ENCODE measurements around the gene FAM124B. TPM values are rescaled to one million over a fixed set of nuclear protein-coding genes. Genes with fewer than 3 reads are reported as not detected.
A peak's percentile ranks its signal among the peaks of the same experiment; 100 is the strongest.
"Not testable (repeated sequence)": the region's sequence is repeated elsewhere in the genome, so short reads cannot be mapped to it uniquely, and the experiment has no call there.

FAM124B gene
- total RNA-seq, 1 experiment from 2014 or later = not detected

DNA sequence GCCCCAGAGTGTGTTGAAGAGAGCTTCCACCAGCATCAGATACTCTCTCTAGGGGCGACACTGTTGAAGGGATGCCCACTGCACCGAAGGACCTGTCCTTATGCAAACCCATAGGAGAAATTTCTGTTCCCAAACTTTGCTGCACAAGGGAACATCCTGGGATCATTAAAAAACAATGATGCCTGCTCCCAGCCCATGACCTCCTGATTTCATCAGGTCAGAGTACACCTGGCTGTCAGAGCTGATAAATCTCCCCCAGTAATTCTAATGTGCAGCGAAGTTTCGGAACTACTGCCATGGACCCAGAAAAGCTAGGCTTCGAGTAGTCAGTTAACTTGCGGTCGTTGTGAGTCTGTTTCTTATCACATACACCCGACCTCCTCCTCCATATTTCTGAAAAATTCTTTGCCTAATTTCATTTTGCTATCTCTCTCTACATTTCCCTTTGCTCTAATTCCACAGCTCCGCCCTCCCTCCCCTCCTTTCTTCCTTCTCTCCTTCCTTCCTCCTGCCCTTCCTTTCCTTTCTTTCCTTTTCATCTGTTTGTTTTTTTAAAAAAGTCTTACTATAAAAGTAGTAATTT is 18.8 kb downstream of the FAM124B start:
- no peak for DNase-seq (ENCODE audit: extremely low read depth, low read depth)

DNA sequence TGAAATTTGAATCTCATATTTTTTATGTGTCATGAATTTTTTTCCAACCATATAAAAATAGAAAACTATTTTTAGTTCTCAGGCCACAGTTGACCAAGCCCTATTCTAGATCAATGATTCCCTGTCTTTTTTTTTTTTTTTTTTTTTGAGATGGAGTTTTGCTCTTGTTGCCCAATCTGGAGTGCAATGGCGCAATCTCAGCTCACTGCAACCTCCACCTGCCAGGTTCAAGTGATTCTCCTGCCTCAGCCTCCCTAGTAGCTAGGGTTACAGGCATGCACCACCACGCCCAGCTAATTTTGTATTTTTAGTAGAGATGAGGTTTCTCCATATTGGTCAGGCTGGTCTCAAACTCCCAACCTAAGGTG is 19.6 kb downstream of the FAM124B start:
- not testable (repeated sequence) for DNase-seq (ENCODE audit: extremely low read depth, low read depth)

DNA sequence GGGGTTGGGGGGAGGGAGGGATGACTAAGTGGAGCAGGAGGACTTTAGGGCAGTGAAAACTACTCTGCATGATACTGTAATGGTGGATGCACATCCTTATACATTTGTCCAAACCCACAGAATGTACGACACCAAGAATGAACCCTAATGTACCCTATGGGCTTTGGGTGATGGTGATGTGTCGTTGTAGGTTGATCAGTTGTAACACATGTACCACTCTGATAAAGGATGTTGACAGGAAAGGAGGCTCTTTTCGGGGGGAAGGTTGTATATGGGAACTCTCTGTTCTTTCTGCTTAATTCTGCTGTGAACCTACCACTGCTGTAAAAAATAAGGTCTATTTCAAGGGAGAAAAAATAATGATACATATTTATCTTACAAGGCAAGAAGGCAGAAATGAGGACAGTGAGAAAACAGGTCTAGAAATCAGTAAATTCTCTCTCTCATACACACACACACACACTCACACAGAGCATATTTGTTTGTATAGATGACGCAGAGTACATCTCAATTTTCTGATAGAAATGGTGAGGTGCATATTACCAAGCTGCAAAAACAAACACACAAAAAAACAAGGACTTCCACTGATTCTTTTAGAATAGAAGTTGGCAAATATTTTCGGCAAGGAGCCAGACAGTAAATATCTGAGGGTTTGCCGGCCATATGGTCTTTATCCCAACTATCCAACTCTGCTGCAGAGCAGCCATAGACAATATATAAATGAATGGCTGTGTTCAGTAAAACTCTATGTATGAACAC is 20.2 kb downstream of the FAM124B start:
- no peak for DNase-seq (ENCODE audit: extremely low read depth, low read depth)

DNA sequence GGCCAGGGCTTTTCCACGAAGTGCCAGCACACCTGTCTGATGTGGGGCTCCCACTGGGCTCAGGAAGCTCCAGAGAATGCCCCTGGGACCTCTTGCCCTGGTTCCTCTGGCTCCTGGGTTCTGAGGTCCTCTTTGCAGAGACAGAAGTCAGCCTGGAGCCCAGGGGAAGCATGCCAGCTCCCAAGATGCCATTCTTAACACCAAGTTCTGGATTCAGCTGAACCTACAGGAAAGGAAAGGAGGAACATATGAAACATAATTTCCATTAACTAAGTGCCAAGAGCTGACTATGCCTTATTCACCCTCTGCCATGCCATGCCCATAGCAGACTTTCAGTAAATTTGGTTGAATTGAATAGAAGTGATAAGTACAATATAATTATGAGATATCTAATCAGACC is 21.9 kb downstream of the FAM124B start:
- no peak for DNase-seq (ENCODE audit: extremely low read depth, low read depth)

DNA sequence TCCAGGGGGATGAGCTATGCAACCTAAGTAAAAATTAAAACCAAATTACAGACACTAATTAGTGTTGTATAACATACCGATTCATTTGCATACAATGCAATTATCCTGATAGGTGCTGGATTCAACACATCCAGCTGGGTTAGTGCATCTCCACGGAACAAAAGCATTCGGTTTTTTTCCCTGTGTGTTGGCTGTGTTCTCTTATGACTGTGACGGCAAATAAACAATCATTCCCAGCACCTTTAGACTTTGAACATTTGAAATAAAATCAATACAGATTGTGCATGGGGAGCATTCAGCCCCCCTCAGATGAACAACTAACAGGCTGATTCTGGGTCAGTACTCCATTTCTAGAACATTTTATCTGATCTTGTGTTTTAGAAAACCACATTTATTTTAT is 22.7 kb downstream of the FAM124B start:
- no peak for DNase-seq (ENCODE audit: extremely low read depth, low read depth)

DNA sequence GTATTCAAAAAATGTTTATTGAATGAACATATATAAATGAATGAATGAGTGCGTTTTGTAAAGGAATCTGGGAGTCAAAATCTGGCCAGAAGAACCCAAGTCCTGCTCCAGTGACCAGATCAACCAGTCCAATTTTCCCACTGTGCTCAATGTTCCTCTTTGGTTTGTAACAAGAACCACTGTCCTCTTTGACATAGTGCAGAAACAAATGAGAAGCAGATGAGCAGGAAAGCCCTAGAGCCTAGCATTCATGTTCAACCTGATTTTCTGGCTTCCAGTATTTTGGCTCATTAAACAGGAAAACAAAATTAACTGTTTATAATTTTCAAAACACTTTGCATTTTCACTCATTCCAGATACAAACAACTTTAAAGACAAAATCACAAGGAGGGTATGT is 23.2 kb downstream of the FAM124B start:
- DNase-seq (ENCODE audit: extremely low read depth, low read depth) = no peak

DNA sequence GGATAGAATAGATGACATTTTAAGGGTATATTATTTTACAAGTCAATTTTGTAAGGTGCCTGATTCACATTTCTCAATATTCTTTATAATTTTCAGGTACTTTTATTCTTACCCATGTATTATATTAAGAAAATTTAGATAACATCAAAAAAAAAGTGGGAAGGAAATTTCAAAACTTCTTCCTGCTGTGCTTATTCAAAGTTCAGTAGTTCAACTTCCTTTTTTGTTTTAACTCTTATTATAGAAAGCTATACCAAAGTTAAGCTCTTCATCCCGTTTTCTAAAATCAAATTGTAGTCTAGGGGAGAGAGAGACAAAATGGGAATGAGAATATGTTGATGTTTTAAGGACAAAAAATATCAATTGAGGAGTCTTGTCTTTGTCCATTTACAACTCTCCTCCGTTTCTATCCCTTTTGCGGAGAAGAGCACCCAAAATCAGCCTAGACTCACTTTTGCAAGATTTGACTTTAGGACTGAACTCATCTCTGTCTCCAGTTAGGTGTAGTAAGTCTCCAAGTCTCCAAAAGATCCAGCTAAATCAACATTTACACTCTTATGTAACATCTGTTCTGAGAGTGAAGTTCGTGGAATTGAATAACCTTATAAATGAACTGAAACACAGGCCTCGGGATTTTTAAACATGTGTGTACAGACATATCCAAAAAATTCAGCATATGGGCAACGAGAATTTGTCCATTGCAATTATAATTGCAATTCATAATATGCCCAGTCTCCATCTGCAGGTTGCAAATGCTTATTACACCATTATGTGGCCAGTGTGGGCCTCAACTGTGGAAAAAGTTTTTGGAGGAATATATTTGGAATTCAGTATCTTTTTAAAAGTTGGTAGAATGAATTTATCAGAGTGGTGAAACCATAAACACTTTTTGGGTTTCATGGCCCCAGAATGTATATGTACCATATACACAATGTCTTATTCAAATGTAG is 23.9 kb downstream of the FAM124B start:
- DNase-seq (ENCODE audit: extremely low read depth, low read depth) = no peak

DNA sequence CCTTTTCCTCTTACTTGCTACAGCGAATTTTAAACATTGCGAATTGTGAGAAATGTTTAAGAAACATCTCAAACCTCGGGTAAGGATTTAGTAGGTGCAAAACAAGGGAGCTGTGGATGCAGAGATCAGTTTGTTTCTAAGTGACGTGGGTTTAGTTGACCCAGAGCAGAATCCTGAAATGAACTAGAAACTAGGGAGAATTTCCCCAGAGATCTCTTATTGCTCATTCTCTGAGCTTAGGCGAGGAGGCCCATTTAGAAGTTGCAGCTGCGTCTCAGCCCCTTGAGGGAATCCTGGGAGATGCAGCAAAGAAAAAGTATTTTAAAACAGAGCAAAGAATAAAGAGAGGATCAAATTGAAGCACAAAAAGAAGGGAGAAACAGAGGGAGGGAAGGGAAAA is 29.3 kb downstream of the FAM124B start:
- DNase-seq (ENCODE audit: extremely low read depth, low read depth) = no peak

DNA sequence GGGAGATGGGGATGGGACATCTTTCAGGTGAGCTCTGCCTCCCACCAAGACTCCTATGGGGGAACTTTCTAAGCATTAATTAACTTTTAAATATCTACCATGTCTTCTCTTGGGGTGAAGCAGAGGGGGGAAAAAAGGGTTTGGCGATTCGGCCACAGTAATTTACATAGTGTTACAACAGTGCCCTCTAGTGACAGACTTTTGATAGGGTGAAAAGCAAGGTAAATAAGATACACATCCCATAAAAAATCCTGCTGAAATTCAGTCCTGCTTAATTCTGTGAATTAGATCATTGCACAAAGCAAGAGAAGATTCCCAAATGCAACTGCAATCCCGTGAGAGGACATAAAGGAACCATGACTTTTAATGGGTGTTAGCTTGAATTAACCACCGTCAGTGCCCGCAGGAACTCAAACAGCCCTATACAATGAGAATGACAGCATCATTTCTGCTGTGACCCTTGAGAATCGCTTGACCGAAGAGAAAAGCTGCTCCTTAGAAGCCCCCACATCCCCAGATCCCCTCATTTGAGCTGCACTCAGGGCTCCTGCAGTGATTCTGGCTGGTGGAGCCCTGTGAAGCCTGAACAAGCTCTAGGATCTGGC is 32.8 kb downstream of the FAM124B start:
- DNase-seq (ENCODE audit: extremely low read depth, low read depth) = peak; percentile 60

DNA sequence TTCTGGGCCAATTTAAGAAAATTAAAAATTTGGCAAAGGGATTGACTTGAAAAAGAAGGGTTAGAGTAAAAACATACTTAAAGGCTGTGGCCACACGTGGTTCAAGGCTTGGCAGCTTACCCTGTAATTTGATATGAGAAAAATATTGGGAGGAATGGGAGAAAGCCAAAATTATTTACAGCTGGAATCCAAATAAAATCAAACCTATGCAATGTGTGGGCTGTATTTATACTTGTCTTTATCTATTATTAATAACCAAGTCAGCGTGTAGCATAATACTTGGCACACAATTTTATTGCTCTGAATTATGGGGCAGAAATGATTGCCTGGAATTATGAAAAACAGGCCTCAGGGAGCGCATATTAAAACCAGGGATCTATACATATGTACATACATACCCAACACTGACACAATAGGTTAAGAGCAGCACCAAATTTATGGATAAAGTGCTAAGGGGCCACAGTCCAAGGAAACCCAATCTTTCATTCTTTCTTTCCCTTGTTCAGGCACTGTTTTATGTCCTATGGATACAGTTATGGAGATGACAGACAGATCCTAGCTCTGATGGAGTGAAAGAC is 35.6 kb downstream of the FAM124B start:
- no peak for DNase-seq (ENCODE audit: extremely low read depth, low read depth)

DNA sequence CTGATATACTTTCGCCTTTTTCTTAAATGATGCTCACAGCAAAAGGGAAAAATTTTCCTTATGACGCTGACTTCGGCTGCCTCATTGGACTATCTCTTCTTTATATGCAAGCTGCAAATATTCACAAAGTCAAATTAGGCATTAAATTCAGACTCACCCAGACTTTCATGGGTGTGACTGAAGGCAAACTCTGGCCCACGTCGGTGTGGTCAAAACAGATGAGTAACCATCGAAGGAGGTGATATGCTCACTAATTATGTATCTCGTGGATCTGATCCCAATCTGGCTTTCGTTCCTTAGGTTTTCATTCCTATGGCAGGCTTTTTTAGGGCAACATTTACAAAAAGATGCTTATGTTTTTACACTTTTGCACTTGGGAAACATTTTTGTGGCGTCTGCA is 36.6 kb downstream of the FAM124B start:
- no peak for DNase-seq (ENCODE audit: extremely low read depth, low read depth)

DNA sequence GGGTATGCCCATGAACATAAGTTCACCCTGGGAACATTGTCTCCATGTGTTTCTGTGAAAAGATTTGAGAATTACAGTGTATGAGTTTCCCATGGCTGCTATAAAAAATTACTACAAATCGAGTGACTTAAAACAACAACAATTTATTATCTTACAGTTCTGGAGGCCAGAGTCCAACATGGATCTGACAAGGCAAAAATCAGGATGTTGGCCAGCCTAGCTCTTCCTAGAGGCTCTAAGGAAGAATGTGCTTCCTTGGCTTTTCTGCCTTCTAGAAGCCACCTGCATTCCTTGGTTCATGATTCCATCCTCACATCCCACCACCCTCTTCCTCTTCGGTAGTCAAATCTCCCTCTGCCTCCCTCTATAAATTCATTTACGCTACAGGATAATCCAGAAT is 38.6 kb downstream of the FAM124B start:
- no peak for DNase-seq (ENCODE audit: extremely low read depth, low read depth)

DNA sequence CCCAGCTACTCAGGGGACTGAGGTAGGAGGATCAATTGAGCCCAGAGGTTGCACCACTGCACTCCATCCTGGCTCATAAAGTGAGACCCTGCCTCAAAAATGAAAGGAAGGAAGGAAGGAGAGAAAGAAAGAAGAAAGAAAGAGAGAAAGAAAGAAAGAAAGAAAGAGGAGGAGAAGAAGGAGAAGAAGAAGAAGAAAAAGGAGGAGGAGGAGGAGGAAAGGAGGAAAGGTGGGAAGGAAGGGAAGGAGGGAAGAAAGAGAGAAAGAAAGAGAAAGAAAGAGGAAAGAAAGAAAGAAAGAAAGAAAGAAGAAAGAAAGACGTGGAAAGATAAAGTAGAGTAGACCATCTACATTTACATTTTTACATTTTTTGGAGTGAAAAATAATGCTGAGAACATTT is 39.8 kb downstream of the FAM124B start:
- no peak for DNase-seq (ENCODE audit: extremely low read depth, low read depth)

DNA sequence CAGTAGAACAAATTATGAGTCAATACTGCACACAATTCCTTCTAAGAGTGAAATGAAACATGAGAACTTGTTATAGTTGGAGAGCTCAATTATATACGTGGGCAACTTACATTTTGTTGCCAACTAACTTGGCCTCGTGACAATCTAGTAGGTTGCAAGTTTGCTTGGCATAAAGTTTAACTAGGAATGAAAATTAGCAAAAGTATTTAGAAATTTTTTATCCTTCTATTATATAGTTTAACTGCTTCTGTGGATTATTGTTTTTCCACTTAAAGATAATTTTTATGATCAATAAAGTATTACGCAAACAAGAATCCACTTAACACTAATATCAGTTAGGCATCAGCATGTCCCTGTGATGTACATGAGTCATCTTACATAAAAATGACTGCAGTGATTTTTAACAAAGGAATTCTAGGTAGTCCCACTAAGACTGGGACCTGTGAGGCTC is 41.1 kb downstream of the FAM124B start:
- no peak for DNase-seq (ENCODE audit: extremely low read depth, low read depth)

DNA sequence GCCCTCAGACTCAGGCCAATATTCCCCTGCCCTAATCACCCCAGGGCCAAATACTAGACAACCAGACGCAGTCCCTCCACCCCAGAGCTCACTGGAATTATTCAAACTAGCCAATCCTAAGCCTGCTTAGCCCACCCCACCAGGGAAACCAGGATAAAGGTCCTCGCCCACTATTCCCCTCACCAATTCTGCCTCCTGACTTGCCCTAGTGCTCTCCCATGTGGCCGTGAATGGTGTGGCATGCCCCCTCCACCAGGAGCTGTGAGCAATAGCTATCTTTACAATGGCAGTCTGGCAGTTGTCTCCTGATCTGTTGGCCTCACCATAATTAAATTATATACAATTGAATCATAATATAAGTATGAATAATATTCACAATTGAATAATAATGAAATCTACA is 42.3 kb downstream of the FAM124B start:
- DNase-seq (ENCODE audit: extremely low read depth, low read depth) = peak; percentile 17

DNA sequence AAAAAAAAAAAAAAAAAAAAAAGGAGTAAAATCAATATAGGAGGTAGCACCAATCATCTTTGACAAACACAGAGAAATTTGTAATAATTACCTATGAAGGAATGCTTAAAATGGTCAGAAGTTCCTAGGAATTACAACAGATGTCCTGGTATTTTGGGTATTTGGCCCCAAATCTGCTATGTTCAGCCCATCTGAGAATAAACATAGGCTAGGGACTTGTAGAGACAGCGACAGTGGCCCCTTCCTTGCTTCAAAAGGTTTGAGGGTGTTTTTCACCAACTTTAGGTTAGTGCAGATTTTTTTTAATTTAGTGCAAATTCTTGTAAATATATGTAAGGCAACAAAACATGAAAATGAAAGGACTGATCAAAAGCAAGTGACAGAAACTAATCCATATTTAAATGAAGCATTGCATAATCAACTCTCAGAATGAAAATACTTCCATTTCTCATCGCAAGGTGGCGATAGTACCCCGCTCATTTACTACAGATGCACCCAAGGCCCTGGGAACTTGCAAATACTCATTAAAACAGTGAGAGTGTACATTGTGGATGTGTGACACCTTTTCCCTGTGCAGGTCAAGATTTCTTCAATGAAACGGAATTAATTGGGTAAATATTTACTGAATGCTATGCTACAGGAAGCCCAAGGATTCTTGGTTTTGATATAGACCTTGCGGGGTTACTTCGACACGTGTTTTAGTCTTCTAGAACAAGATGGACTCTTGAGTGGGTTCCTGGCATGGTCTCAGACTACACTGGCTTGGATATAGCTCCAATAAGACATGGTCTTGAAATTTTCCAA is 44.6 kb downstream of the FAM124B start:
- peak; percentile 63 for DNase-seq (ENCODE audit: extremely low read depth, low read depth)

DNA sequence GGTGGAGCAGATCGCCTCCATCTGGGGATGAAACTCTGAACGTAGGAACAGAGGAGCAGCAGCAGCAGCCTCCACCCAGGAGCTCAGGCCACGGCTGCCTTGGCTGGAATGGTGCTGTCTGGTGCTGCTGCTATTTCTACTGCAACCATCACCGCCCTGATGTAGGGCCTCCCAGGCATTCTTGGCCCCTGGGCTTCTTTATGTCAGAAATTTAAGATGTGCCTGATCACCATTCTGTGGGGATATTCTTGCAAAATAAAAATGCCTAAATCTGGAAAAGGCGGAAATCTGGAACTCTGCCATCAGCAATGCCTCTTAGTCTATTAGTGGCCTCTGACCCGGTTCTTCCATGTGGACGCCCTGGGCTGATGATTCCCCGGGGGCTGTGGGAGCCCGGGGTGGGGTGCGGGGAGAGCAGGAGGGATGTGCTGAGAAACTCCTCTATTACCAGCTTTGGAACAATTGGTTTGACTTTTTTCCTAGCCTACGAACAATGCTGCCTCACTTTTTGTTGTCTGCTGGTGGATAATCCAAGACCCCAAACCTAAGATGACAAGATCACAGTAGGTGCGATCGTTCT is 47.2 kb downstream of the FAM124B start:
- no peak for DNase-seq (ENCODE audit: extremely low read depth, low read depth)

DNA sequence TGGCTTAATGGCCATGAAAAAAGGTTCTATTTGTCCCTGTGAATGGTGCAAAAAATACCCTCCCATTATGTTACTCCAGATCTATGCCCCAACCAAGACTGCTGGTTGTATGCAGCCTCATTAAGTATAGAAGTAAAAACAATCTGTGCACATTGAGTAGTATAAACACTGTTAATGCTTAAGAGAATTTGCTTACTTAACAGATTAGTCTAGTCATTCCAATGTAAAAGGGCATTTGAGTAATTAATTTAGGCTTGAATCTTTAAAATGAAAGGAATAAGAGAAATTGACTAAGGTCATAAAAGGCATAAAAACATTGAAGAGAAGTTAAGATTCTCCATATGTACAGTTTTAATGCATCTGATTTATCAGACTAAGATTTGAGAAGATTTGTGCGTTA is 51.2 kb downstream of the FAM124B start:
- DNase-seq (ENCODE audit: extremely low read depth, low read depth) = no peak

DNA sequence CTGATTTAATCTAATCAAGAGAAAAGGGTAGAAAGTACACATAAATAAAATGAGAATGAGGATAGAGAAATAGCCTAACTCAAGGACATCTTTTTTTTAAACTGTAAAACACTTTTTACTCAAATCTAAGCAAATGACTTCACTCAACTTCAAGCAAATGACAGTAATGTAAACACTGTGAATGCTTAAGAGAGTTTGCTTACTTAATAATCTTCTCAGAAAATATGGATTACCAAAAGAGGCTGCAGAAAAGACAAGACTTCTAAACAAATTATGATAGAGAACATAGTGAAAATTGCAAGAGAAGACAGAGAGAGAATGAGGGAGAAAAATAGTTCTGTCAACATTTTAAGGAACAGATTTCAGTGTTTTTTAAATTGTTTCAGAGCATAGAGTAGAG is 52.5 kb downstream of the FAM124B start:
- no peak for DNase-seq (ENCODE audit: extremely low read depth, low read depth)
